ENCODE data around the gene ALDH3B2. TPM values are rescaled to one million over a fixed set of nuclear protein-coding genes. Genes with fewer than 3 reads are reported as not detected.
"Not testable (repeated sequence)": the region's sequence is repeated elsewhere in the genome, so short reads cannot be mapped to it uniquely, and the experiment has no call there.

ALDH3B2 gene
- total RNA-seq, 1 donor from 2014 or later, result 0.67 TPM

DNA sequence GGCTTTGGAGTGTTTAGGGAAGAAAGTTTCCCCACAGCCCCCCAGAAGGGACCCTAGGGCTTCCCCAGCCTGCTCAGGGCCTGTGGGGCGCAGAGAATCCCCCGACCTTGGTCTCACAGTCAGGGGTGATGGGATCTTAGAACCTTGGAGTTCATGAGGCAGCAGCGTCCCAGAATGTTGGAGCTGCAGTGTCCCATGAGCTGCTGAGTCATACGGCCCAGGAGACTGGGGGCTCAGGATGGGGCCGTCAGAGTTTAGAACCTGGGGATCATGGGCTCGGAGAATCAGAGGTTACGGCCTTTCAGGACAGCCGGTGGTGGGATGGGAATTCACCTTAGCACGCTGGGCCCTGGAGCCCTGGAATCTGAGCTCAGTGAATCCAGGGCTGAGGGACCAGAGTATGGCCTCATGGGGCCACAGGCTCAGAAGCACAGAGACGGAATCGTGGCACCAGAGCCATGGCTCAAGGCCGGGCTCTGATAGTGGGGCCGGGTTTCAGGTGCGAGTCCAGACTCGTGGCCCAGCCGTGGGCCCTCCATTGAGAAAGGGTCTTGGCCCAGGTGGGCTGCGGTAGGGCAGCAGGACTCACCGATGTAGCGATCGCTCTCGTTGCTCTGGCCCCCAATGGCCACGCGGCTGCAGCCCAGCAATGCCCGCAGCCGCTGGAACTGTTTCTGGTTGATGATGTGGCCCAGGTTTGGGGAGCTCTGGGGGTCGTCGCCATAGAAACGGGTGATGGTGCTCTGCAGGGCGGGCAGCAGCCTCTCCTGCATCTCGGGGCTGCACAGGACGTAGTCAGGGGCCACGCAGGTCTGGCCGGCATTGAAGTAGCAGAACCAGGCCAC lies 9.5 kb downstream of the ALDH3B2 start:
- no peaks in the 10 kb centered on the region for H3K9me3 Mint-ChIP-seq (ENCODE audit: low read depth)
- H3K4me3 Mint-ChIP-seq (ENCODE audit: low read depth), result no peak overlapping the region
- H3K36me3 Mint-ChIP-seq (ENCODE audit: insufficient read depth), result no peaks in the 10 kb centered on the region
- no peaks in the 10 kb centered on the region for H3K27me3 Mint-ChIP-seq
- H3K27ac Mint-ChIP-seq, result no peak overlapping the region
- no peak for DNase-seq (ENCODE audit: low spot score, unreplicated experiment)
- no peaks in the 10 kb centered on the region for H3K4me1 Mint-ChIP-seq (ENCODE audit: low read depth)
- TF ChIP-seq, protein P1, sequence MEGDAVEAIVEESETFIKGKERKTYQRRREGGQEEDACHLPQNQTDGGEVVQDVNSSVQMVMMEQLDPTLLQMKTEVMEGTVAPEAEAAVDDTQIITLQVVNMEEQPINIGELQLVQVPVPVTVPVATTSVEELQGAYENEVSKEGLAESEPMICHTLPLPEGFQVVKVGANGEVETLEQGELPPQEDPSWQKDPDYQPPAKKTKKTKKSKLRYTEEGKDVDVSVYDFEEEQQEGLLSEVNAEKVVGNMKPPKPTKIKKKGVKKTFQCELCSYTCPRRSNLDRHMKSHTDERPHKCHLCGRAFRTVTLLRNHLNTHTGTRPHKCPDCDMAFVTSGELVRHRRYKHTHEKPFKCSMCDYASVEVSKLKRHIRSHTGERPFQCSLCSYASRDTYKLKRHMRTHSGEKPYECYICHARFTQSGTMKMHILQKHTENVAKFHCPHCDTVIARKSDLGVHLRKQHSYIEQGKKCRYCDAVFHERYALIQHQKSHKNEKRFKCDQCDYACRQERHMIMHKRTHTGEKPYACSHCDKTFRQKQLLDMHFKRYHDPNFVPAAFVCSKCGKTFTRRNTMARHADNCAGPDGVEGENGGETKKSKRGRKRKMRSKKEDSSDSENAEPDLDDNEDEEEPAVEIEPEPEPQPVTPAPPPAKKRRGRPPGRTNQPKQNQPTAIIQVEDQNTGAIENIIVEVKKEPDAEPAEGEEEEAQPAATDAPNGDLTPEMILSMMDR (IDR thresholded peaks at IDR 0.05; ENCODE audit: unreplicated experiment), result no peak

DNA sequence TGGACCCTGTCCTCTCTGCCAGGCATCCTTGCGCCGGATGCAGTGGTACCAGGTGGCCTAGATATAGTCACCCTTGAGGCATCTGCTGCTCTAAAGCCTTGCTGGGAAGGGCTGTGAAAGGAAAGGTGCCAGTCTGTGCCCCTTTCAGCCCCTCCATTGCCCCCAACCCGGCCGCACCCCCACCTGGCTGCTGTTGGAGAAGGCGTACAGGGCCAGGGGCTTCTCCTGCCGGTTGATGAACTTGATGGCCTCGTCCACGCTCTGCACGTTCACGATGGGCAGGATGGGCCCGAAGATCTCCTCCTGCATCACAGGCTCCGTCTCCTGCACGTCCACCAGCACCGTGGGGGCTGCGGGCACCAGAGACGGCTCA lies 10.2 kb downstream of the ALDH3B2 start:
- H3K9me3 Mint-ChIP-seq (ENCODE audit: low read depth), result no peaks in the 10 kb centered on the region
- no peak overlapping the region for H3K4me3 Mint-ChIP-seq (ENCODE audit: low read depth)
- no peak overlapping the region for H3K27ac Mint-ChIP-seq
- no peaks in the 10 kb centered on the region for H3K27me3 Mint-ChIP-seq
- DNase-seq (ENCODE audit: low spot score, unreplicated experiment), result no peak
- no peaks in the 10 kb centered on the region for H3K4me1 Mint-ChIP-seq (ENCODE audit: low read depth)
- H3K36me3 Mint-ChIP-seq (ENCODE audit: insufficient read depth), result no peaks in the 10 kb centered on the region
- TF ChIP-seq, protein P1 (IDR thresholded peaks at IDR 0.05; ENCODE audit: unreplicated experiment), result no peak

DNA sequence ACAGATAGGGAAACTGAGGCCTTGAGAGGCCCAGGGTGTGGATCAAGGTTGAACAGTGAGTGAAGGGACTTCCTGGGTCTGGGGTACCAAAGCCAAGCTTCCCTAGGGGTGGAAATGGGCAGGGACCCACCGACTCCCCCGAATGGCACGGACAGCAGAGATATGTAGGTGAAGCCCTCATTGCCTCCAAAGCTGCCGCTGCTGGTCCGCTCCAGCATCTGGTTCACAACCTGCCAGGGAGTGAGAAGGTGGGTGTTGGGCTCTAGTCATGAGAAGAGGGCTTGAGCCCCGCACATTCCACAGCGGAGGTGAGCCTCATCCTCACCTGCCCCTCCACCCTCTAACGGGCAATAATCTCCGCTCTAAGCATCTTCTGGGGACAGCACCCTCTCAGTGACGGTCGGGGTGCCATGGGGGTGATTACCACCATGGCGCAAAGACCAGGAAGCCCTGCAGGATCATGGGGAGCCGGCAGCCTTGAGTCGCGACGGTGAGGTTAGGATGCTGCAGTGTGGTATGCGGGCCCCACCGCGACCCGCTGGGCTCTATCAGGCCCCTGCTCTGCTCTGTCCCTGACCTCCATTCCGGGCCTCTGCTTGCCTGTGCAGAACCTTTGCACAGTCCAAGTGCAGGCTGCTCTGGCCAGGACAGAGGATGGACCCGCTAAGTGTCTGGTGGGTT lies 10.8 kb downstream of the ALDH3B2 start:
- Mint-ChIP-seq H3K4me1 (ENCODE audit: low read depth) (no peaks in the 10 kb centered on the region), H3K27me3 (no peaks in the 10 kb centered on the region), H3K36me3 (ENCODE audit: insufficient read depth) (no peaks in the 10 kb centered on the region), H3K4me3 (ENCODE audit: low read depth) (no peak overlapping the region), H3K27ac (no peak overlapping the region), H3K9me3 (ENCODE audit: low read depth) (no peaks in the 10 kb centered on the region)
- no peak for DNase-seq (ENCODE audit: low spot score, unreplicated experiment)
- TF ChIP-seq, protein P1 (IDR thresholded peaks at IDR 0.05; ENCODE audit: unreplicated experiment), result no peak

DNA sequence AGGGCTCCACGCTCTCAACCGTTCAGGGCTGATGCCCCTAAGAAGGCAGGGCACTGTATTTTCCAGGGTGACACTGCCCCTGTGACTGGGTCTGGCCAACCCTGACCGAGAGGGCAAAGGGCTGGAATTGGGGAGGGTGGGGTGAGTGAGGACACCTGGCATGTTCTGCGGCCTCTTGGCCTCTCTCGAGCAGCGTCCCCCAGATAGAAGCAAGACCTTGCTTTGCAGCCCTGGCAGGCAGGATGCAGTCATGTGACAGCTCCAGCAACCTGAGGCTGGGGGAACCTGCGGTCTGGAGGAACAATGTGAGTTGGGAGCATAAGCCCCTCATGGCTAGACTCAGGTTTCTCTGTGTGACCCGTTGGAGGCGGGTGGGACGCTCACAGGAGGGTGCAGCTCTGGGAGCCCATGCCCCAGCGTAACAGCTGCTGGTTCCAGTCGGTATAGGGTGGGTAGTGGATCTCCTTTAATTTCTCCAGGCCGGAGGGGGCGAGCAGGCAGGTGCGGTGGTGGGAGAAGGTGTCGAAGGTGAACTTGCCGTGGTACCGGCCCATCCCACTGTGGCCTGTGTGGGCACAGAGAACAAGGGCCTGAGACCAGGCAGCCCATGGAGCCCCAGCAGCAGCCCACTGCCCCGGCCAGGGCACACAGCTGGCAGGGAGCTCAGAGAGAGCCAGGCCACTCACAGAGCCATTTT lies 11.4 kb downstream of the ALDH3B2 start:
- Mint-ChIP-seq H3K27me3 (no peaks in the 10 kb centered on the region), H3K27ac (no peak overlapping the region), H3K4me3 (ENCODE audit: low read depth) (no peak overlapping the region), H3K4me1 (ENCODE audit: low read depth) (no peaks in the 10 kb centered on the region), H3K9me3 (ENCODE audit: low read depth) (no peaks in the 10 kb centered on the region), H3K36me3 (ENCODE audit: insufficient read depth) (no peaks in the 10 kb centered on the region)
- no peak for DNase-seq (ENCODE audit: low spot score, unreplicated experiment)
- TF ChIP-seq, protein P1 (IDR thresholded peaks at IDR 0.05; ENCODE audit: unreplicated experiment), result no peak

DNA sequence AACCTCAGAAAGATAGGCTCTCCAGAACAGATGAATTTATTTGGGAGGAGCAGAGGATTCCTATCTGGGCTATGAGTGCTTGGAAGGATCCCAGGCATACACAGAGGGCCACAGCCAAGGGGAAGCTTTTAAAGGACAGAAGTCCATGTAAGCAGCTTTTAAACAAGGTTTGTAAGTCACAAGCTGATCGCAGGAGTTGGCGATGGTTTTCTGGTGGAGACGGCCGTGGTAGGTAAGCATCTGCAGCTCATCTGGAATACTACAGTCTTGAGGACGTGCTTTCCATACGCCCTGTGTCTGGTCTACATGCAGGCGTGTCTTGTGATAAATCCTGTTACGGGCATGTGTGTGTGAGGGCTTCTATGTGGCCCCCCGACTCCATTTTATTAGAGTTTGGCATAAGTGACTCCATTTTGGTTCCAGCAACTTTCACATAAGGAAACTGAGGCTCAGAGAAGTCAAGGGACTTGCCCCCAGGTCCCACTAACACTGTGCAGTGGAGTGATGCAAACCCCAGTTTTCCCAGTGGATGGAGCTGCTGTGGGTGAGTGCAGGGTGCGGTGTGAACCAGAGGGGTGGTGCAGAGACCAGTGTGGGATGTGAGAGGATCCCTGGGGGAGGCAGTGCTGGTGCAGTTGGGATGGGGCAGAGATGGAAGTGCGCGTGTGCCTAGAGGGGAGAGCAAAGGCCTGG lies 12.1 kb downstream of the ALDH3B2 start:
- H3K4me1 Mint-ChIP-seq (ENCODE audit: low read depth), result no peaks in the 10 kb centered on the region
- H3K9me3 Mint-ChIP-seq (ENCODE audit: low read depth), result no peaks in the 10 kb centered on the region
- no peak for DNase-seq (ENCODE audit: low spot score, unreplicated experiment)
- H3K36me3 Mint-ChIP-seq (ENCODE audit: insufficient read depth), result no peaks in the 10 kb centered on the region
- no peak overlapping the region for H3K4me3 Mint-ChIP-seq (ENCODE audit: low read depth)
- no peaks in the 10 kb centered on the region for H3K27me3 Mint-ChIP-seq
- H3K27ac Mint-ChIP-seq, result no peak overlapping the region
- TF ChIP-seq, protein P1 (IDR thresholded peaks at IDR 0.05; ENCODE audit: unreplicated experiment), result no peak

DNA sequence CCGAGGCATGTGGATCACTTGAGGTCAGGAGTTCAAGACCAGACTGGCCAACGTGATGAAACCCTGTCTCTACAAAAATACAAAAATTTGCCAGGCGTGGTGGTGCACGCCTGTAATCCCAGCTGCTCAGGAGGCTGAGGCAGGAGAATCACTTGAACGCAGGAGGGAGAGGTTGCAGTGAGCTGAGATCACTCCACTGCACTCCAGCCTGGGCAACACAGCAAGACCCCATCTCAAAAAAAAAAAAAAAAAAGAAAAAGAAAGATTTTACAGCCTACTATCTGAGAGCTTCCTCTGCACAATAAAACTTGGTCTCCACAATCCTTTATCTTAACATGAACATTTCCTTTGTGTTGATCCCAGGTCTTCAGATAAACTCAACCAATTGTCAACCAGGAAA lies 13.7 kb downstream of the ALDH3B2 start:
- H3K27me3 Mint-ChIP-seq; H3K9me3 Mint-ChIP-seq (ENCODE audit: low read depth); H3K36me3 Mint-ChIP-seq (ENCODE audit: insufficient read depth); H3K27ac Mint-ChIP-seq; DNase-seq (ENCODE audit: low spot score, unreplicated experiment); H3K4me3 Mint-ChIP-seq (ENCODE audit: low read depth); H3K4me1 Mint-ChIP-seq (ENCODE audit: low read depth): not testable (repeated sequence)

DNA sequence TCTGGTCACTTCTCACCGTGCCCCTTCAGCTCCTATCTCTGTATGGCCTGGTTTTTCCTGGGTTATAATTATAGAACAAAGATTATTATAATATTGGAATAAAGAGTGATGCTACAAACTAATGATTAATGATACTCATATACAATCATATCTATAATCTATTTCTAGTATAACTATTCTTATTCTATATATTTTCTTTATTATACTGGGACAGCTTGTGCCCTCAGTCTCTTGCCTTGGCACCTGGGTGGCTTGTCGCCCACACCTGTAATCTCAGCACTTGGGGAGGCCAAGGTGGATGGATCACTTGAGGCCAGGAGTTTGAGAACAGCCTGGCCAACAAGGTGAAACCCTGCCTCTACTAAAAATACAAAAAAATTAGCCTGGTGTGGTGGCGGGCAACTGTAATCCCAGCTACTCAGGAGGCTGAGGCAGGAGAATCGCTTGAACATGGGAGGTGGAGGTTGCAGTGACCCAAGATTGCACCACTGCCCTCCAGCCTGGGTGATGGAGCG lies 14.7 kb downstream of the ALDH3B2 start:
- not testable (repeated sequence) for H3K36me3 Mint-ChIP-seq (ENCODE audit: insufficient read depth); H3K9me3 Mint-ChIP-seq (ENCODE audit: low read depth); H3K27me3 Mint-ChIP-seq; H3K27ac Mint-ChIP-seq; H3K4me1 Mint-ChIP-seq (ENCODE audit: low read depth); H3K4me3 Mint-ChIP-seq (ENCODE audit: low read depth); DNase-seq (ENCODE audit: low spot score, unreplicated experiment)

Data from progenitor cell of endocrine pancreas (in vitro differentiated cells).